Stomach smooth muscle (tissue), 2 donors: Measurements from ENCODE around the gene NBAS.

Experiments used
- H3K27ac ChIP-seq: one replicate; pipeline ENCODE4 v1.7.0; 2013; ENCODE audit warnings: mild to moderate bottlenecking, low read length, inconsistent platforms
- H3K27me3 ChIP-seq, 2 donors: one replicate each; pipeline ENCODE4 v1.7.0; 2013; ENCODE audit warnings: low read length in 2 of 2; ENCODE audit not compliant: insufficient read depth in 2 of 2, control insufficient read depth in 1 of 2
- H3K36me3 ChIP-seq, 2 donors: one replicate each; pipeline ENCODE4 v1.7.0; 2013; ENCODE audit warnings: low read length in 2 of 2; ENCODE audit not compliant: control insufficient read depth in 2 of 2, insufficient read depth in 2 of 2
- H3K4me1 ChIP-seq: one replicate; pipeline ENCODE4 v1.7.0; 2013; ENCODE audit warnings: low read length; ENCODE audit not compliant: control insufficient read depth, insufficient read depth
- H3K4me3 ChIP-seq, 2 donors: one replicate each; pipeline ENCODE4 v1.7.0; 2013; ENCODE audit warnings: low read length in 2 of 2
- H3K9ac ChIP-seq, 2 donors: one replicate each; pipeline ENCODE4 v1.7.0; 2013; ENCODE audit warnings: low read length in 2 of 2, mild to moderate bottlenecking in 1 of 2
- H3K9me3 ChIP-seq, 2 donors: one replicate each; pipeline ENCODE4 v1.7.0; 2013; ENCODE audit warnings: low read length in 2 of 2; ENCODE audit not compliant: control insufficient read depth in 2 of 2
- donor health status: healthy.
- donor health status: Pancreatic carcinoma.

NBAS gene

DNA sequence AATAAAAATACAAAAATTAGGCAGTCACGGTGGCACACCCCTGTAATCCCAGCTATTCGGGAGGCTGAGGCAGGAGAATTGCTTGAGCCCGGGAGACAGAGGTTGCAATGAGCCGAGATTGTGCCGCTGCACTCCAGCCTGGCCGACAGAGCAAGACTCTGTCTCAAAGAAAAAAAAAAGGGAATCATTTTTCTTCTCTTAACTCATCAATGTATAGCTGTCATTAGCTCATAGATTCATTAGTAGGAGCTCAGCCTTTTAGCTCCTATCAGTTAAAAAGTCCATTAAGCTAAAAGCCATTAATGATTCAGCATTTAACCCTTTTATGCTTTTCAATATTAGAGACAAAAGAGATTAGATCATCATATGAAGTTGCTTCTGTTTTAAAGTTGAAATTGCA lies 5.8 kb upstream of the NBAS start:
- Histone ChIP-seq H3K9ac (no peak overlapping the region), H3K27ac (no peak overlapping the region), H3K9me3 (no peaks in the 10 kb centered on the region), H3K4me1 (no peaks in the 10 kb centered on the region), H3K36me3 (no peaks in the 10 kb centered on the region), H3K27me3 (no peaks in the 10 kb centered on the region), H3K4me3 (no peak overlapping the region)

GRCh38 chr2:15565994-15566671 lies 5.0 kb upstream of the NBAS start:
- H3K4me1 ChIP-seq, result no peaks in the 10 kb centered on the region
- no peak overlapping the region for H3K27ac ChIP-seq
- no peaks in the 10 kb centered on the region for H3K36me3 ChIP-seq
- no peaks in the 10 kb centered on the region for H3K9me3 ChIP-seq
- no peak overlapping the region for H3K4me3 ChIP-seq
- H3K27me3 ChIP-seq, result no peaks in the 10 kb centered on the region
- H3K9ac ChIP-seq, result no peak overlapping the region

DNA sequence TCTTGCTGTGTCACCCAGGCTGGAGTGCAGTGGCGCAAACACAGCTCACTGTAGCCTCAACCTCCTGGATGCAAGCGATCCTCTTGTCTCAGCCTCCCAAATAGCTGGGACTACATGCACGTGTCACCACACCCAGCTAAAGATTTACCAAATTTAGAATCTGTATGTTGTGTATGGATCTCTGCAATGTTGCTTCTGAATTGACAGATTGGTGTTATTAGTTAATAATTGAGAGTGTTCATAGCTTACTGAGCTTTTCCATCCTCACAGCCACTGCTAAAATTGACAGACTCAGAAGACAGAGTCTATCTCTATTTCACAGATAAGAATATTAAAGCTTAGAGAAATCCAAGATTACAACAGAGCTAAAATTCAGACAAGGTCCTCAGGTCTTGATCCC lies 4.3 kb upstream of the NBAS start:
- no peaks in the 10 kb centered on the region for H3K27me3 ChIP-seq
- no peak overlapping the region for H3K27ac ChIP-seq
- H3K9me3 ChIP-seq, result no peaks in the 10 kb centered on the region
- H3K9ac ChIP-seq, result no peak overlapping the region
- no peak overlapping the region for H3K4me3 ChIP-seq
- H3K36me3 ChIP-seq, result no peaks in the 10 kb centered on the region
- H3K4me1 ChIP-seq, result no peaks in the 10 kb centered on the region

DNA sequence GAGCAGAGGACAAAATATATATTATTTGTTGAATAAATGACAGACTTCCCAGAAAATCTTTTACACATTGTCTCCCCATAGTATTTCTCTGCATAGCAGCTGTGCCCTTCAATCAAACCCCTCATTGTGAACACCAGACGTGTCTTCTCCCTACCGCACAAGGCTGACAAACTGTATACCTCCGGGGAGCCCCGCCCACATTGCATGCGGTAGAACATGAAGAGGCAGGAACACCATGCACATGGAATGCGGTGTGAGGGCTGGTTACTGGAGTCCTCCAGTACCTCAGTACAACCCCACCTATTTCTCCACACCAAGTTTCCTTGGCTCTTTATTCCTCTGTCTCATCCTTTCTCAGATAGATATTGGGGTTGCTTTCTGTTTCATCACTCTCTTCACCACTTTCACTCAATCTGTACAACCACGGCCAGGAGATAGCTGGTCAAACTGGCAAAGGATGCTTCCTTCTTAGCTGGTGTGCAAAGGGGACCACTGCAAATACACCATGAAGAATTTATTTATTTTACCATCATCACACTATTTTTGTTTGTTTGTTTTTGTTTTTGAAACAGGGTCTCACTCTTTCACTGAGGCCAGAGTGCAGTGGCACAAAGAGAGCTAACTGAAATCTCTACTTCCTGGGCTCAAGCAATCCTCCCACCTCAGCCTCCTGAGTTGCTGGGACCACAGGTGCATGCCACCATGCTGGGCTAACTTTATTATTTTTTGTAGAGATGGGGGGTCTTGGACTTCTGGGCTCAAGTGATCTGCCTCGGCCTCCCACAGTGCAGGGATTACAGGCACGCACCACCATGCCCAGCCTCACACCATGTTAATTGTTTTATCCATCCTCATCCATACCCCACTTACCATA lies 2.3 kb upstream of the NBAS start:
- Histone ChIP-seq H3K36me3 (no peaks in the 10 kb centered on the region), H3K4me1 (no peaks in the 10 kb centered on the region), H3K27ac (no peak overlapping the region), H3K4me3 (no peak overlapping the region), H3K27me3 (no peaks in the 10 kb centered on the region), H3K9me3 (no peaks in the 10 kb centered on the region), H3K9ac (no peak overlapping the region)

DNA sequence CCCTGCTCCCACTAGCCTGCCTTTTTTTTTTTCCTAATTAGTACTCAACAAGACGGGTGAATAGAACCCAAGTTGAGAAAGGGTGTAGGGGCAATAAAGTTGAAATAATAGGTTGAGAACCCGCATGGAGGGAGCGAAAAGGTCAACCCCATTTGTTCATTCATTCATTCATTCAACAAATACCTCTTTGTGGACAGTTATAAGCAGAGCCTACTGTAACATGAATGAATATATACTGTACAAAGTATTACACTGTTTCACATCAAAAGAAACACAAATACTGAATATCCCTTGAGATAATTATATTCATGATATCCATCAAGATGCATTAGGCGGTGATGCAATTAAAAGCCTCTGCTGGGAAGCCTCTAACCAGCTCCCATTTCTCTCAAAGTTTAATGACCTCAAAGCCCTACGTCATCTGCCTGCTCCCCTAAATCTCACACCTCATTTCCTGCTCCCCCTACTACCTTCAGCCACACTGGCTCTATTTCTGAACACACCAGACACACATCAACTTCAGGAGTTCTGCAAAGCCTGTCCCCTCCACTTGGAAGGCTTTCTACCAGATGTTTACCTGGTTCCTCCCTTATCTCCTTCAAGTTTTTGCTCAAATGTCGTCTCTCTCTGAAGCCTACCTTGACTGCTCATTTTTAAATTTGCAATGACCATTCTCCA lies 1.4 kb upstream of the NBAS start:
- H3K27ac ChIP-seq, result no peak overlapping the region
- no peaks in the 10 kb centered on the region for H3K4me1 ChIP-seq
- no peak overlapping the region for H3K4me3 ChIP-seq
- no peaks in the 10 kb centered on the region for H3K27me3 ChIP-seq
- no peaks in the 10 kb centered on the region for H3K36me3 ChIP-seq
- no peaks in the 10 kb centered on the region for H3K9me3 ChIP-seq
- no peak overlapping the region for H3K9ac ChIP-seq

DNA sequence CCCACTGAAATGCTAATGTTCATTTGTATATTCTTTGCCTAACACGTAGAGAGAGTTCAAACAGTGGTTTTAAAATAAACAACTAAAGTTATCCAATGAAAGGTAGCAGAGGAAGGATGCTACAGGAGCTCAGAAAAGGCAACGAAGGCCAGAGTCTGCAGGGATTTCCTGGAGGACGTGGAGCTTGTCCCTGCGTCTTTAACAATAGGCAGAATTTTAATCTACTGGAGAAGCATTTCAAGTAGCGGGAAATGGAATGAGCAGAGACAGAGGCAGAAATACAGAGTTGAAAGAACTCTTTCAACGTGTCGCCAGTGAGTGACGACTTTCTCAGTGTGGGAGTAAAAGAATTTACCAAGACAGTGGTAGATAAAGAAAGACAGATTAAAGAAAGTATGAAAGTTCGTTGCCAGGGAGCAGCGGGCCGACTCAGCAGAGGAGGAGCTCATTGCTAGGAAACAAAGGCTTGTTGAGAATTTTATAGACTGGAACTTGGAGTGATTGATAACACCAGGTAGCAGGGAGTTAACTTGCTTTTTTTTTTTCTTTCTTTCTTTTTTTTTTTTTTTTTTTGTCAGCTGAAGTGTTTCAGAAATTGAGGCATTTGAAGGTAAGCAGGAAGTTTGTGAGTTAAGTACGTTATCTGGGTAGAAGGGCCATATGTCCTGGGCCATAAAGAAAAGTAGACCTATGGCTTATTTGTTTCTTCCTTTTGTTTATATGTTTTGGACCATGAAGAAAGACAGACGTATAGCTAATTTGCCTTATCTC lies 625 bp upstream of the NBAS start:
- Histone ChIP-seq H3K4me3 (peak overlapping the region; percentile 92 to 99), H3K9ac (peak overlapping the region; percentile 75 to 93)

GRCh38 chr2:15560140-15560987 lies 770 bp downstream of the NBAS start:
- no peaks in the 10 kb centered on the region for H3K9me3 ChIP-seq
- peak overlapping the region; percentile 75 to 93 for H3K9ac ChIP-seq
- H3K27ac ChIP-seq, result no peak overlapping the region
- peak overlapping the region; percentile 92 to 99 for H3K4me3 ChIP-seq
- no peaks in the 10 kb centered on the region for H3K36me3 ChIP-seq
- H3K27me3 ChIP-seq, result no peaks in the 10 kb centered on the region
- H3K4me1 ChIP-seq, result no peaks in the 10 kb centered on the region

More for the DNA sequence above, 625 bp upstream of the NBAS start:
- Histone ChIP-seq H3K27me3 (no peaks in the 10 kb centered on the region), H3K36me3 (no peaks in the 10 kb centered on the region), H3K9me3 (no peaks in the 10 kb centered on the region), H3K27ac (peak overlapping the region; percentile 50), H3K4me1 (no peaks in the 10 kb centered on the region)

DNA sequence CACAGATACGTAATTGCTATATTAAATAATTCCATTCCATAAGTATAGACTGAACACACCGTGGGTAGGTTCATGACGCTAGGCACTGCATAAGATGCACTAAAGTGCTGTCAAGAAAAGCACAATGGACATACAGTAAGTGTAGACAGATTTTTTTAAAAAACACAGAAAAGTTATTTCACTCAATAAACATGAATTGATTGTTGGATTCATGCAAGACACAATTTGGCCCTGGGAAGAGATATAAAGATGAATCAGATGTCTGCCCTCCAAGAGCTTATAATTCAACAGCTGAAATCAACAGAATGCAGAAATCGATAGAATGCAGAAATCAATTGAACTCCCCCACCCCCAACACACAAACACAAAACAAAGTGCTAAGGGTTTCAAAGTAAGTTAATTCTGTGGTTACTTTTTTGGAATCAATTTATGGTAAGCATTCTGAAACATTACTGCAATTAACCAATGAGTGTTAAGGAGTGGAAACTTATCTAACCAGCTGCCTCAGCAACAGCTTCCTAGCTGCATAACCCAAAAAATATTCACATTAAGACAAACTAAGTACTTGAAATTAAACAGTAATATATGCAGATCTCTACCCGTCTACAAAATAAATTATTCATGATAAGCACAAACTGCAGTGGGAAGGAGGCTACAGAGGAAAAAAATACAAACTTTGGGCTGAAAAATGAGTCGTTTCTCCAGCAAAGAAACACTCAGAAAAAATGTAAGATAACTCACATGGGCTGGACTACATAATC lies 1.6 kb downstream of the NBAS start:
- Histone ChIP-seq H3K27ac (no peak overlapping the region), H3K27me3 (no peaks in the 10 kb centered on the region), H3K4me3 (peak overlapping the region in 1 of 2 donors; percentile 92), H3K36me3 (no peaks in the 10 kb centered on the region), H3K9ac (no peak overlapping the region), H3K4me1 (no peaks in the 10 kb centered on the region), H3K9me3 (no peaks in the 10 kb centered on the region)

DNA sequence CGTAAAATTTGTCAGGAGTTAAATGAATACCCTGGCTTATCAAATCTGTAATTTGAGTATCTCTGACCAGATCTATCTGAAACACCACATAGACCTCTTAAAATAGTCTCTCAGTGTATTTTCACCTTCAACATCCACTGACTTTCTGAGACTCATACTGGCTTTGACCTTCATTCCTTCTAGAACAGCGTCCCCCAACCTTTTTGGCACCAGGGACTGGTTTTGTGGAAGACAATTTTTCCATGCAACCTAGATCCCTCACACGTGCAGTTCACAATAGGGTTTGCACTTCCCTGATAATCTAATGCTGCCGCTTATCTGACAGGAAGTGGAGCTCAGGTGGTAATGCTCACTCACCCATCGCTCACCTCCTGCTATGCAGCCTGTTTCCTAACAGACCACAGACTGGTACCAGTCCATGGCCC lies 3.2 kb downstream of the NBAS start:
- Histone ChIP-seq H3K36me3 (no peaks in the 10 kb centered on the region), H3K27ac (no peak overlapping the region), H3K9me3 (no peaks in the 10 kb centered on the region), H3K4me3 (no peak overlapping the region), H3K9ac (no peak overlapping the region), H3K27me3 (no peaks in the 10 kb centered on the region), H3K4me1 (no peaks in the 10 kb centered on the region)
